Forelimb muscle (tissue), 1 donor: ENCODE results near the gene TUBB4A. TPM values are rescaled to one million over a fixed set of nuclear protein-coding genes. Genes with fewer than 3 reads are reported as not detected.
"Not testable (repeated sequence)": the region's sequence is repeated elsewhere in the genome, so short reads cannot be mapped to it uniquely, and the experiment has no call there.

Experiments used
- DNase-seq: peaks from one replicate; pipeline ENCODE4 v3.0.0-alpha.2; 2013; ENCODE audit warnings: low read depth
- polyA plus RNA-seq: library from polyadenylated mRNA; unstranded; fragments of 120-200 nt; gene quantifications from one replicate; pipeline ENCODE4 v1.2.1, GENCODE V29; 2013; ENCODE audit not compliant: insufficient read length

The TUBB4A gene
- polyA plus RNA-seq, result 0.57 TPM

DNA sequence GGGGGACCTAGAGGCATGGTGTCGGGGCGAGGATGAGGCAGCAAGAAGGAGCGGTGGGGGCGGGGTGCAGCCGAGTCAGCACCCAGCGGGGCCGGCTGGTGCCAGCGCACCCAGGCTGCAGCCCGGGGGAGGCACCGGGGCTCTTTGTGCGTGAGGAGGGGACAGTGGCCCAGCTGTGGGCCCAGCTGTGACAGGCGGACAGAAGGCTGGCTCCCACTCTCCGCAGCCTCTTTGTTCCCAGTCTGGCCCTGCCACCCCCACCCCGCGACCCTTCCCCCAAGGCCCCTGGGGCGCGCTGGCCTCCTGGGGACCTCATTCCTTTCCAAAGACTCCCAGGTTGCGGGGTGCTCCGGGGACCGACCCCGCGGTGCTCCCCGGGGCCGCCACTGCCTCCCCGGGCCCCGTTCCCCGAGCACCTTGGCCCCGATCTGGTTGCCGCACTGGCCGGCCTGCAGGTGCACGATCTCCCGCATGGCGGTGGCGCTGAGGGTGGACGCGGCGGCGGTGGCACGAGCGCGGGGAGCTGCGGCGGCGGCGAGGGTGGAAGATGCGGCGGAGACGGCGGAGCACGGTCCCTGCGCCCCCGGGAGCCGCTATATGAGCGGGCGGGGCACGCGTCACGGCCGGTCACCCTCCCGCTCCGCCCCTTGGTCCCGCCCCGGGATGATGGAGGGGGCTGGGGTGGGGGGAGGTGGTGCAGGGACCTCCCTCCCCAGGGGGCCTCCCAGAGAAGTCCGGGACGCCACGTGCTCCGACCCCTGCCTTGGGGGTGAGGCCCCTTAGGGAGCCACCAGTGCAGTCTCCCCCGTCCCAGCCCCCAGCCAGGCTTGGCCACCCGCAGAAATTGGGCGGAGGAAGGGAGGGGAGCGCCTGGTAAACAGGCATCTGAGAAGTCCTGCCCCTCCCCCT, at the start of gene TUBB4A:
Gene TUBB4A, minus strand, starts transcription at position 570 of the 909 bp plus-strand sequence. Its CDS starts 97 bp downstream, at position 473.
- no peak for DNase-seq

DNA sequence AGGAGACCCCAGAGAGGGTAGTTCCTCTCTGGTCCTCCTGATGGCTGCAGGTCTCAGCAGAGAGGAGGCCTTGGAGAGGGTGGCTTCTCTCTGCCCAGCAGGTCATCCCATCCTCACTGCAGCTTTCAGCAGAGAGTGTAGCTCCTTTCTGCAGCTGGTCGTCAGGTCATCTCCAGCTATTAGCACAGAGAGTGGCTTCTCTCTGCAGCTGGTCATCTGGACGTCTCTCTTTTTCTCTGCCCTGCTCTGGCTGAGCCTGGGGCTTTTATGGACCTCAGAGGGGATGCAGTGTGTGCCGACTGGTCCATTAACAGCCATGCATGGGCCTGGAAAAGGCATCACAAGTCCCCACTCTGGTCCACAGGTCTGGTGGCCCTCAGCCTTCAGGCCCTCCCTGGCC, 49.0 kb upstream of the TUBB4A start:
- no peak for DNase-seq

DNA sequence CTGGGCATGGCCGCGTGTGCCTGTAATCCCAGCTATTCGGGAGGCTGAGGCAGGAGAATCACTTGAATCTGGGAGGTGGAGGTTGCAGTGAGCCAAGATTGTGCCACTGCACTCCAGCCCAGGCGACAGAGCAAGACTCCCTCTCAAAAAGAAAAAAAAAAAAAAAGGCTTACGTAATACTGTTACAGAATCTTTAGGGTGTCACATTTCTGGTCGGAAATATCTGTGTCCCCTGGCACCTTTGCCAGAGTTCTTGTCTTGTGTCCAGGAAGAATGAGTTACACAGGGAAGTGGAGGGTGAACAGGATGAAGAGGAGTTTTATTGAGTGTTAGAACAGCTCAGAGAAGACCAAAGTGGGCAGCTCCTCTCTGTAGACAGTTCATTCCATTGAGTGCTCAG, 48.6 kb upstream of the TUBB4A start:
- not testable (repeated sequence) for DNase-seq

DNA sequence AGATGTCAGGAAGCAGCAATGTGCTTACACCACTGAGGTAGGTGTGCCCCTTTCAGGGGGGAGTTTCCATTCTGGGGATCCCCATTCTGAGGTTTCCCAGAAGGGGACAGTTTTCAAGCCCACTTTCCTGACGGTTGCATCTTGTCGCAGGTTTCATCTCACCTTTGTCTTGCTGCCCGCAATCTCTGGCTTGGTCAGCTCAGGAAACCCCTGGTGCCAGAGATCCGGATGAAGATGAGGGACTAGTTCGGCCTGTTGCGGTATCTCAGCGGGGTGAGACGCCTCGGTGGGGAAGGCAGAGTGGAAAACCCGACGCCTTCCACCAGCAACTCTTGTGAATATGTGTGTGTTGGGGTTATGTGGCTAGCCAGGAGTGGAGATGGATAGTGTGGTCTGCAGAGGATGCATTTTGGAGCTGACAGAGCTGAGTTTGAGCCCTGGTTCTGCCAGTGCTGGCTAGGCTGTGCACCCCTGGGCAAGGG, 41.8 kb upstream of the TUBB4A start:
- no peak for DNase-seq

DNA sequence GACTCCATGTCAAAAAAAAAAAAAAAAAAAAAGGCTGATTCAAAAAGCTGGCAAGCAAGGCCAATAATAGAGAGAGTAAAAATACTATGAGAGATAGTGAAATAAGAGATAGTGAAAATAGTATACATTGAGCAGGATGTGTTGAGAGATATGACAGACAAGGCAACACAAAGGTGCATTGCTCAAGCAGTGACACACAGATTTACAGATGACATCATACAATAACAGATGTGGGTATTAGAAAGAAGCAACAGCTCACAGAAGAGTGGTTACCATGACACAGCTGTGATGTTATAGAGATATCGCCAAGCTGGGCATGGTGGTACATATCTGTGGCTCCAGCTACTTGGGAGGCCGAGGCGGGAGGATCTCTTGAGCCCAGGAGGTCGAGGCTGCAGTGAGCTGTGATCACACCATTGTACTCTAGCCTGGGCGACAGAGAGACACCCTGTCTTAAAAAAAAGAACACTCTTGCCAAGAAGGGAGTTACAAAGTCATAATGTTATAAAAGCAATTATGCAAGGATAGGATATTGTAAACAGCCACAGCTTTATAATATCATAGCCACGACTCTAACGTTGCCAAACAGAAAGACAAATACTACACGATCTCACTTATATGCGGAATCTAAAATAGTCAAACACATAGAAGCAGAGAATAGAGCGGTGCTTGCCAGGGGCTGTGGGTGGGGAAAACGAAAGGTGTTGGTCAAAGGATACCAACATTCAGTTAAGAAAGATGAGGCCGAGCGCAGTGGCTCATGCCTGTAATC, 39.0 kb upstream of the TUBB4A start:
- DNase-seq, result no peak

- DNase-seq, result no peak
These were observed 37.4 kb upstream of the TUBB4A start for GRCh38 chr19:6539514-6539913.

DNA sequence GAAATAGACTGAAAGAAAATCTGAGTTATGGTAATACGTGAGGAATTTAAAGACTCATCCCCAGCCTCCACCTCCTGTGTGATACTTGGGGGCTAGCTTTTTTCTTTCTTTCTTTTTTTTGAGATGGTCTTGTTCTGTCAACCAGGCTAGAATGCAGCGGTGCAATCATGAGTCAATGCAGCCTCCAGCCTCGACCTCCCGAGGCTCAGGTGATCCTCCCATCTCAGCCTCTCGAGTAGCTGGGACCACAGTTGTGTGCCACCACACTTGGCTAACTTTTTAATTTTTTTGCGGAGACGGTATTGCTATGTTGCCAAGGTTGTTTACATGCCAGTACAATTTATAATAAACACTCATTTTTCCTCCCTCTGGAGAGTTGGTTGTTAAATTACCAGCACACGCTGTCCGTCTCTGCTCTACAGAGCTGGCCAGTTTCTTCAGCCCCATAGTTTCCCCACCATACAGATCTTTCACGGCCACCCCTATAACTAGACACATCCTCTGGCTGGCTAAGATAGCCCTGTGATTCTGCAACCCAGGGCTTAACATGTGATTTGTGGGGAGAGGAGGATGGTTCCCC, 33.5 kb upstream of the TUBB4A start:
- DNase-seq, result no peak

DNA sequence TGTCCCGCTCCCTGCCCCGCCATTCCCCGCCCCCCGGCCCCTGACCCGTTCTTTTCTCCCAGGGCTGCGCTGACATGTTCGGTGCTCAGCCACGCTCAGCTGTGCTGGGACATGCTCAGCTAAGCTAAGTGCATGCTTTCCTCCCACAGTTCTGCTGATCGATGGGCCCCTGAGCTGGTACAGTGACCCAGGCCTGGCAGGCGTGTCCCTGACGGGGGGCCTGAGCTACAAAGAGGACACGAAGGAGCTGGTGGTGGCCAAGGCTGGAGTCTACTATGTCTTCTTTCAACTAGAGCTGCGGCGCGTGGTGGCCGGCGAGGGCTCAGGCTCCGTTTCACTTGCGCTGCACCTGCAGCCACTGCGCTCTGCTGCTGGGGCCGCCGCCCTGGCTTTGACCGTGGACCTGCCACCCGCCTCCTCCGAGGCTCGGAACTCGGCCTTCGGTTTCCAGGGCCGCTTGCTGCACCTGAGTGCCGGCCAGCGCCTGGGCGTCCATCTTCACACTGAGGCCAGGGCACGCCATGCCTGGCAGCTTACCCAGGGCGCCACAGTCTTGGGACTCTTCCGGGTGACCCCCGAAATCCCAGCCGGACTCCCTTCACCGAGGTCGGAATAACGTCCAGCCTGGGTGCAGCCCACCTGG, 32.5 kb upstream of the TUBB4A start:
- DNase-seq, result no peak

DNA sequence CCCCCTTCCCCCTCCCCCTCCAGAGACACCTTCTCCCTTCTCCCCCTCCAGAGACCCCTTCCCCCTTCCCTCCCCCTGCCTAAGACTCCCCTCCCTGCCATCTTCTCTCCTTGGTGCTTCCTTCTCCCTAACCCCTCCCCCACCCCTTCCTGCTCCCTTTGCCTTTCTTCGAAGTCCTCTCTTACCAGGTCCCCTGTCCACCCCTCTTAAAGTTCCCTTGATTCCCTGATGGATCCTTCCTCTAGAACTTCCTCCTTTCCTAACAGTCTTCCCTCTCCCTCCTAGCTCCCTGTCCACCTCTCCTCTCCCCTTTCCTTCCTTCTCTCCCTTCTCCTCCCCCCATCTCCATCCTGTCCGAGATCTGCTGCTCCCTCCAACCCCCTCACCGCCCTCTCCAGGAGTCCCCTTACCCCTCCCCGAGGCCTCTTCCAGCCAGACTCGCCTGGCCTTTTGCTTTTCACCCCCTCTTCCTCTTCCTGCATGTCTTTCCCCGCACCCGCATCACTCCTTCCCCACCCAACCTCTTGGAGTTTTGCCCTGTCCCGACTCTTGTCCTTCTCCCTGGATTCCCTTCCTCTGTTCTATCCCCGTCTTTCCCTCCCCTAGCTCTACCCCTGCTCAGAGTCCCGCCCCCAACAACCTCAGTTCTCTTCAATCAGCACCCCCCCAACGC, 31.8 kb upstream of the TUBB4A start:
- DNase-seq, result no peak

DNA sequence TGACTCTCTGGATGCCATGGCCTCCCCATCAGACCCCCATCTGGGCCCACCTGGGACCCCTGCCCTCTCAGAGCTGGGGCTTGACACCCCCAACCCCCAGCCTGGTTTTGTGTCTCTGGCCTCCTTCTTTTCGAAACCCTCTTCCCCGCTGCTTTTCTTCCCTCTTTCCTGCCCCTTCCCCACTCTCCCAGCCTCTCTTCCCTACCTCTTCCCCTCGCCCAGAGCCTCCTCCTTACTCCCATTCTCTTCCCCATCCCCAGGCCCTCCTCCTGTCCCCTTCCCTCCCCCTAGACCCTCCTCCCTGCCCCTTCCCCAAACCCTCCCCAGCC, 30.9 kb upstream of the TUBB4A start:
- no peak for DNase-seq

DNA sequence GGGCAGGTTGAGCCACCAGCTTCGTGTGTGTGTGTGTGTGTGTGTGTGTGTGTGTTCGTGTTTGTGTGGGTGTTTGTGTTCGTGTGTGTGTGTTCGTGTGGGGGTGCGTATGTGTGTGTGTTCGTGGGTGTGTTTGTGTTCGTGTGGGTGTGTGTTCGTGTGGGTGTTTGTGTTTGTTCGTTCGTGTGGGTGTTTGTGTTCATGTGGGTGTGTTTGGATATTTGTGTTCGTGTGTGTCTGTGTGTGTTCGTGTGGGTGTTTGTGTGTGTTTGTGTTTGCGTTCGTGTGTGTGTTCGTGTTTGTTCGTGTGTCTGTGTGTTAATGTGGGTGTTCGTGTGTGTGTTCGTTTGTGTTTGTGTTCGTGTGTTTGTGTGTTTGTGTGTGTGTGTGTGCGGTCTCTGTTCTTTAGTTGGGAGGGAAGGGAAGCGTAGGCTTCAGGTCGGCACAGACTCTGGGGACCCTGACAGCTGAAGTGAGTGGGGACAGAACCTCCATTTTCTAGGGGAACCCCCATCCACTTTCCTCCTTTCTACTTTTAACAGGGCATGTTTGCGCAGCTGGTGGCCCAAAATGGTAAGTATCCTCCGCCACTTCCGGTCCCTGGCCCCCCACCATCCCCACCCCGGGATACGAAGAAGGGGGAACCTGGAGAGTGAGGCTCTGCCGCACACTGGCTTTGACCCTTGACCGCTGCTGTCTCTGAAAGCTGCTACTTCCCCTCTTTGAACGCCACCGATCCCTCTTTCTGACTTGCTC, 30.3 kb upstream of the TUBB4A start:
- DNase-seq, result no peak

- no peak for DNase-seq
These were observed 29.8 kb upstream of the TUBB4A start for GRCh38 chr19:6531956-6532243.

DNA sequence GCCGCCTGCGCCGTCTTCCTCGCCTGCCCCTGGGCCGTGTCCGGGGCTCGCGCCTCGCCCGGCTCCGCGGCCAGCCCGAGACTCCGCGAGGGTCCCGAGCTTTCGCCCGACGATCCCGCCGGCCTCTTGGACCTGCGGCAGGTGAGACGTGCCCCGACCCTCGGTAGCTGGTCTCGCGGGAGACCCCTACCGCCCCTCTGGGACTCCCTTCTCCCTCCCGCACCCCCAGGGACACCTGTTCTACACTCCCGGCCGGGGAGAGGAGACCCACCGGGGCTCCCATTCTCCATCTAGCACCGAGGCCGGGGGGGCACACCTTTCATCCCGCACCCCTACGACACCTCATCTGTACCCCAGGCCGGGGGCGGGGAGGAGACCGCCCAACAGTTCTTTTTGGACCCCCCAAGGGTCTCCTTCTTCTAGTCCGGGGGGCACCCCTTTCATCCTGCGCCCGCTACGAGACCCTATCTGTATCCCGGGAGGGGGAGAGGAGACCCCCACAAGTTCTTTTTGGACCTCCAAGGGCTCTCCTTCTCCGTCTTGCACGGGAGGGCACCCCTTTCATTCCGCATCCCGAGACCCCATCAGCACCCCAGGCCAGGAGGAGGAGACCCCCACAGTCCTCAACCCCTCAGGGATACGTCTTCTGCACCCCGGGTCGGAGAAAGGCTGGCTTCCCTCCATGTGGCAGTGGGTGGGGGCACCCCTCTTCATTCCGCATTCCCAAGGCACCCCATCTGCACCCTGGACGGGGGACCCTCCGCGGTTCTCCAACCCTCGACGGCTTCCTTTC, 29.2 kb upstream of the TUBB4A start:
- no peak for DNase-seq

GRCh38 chr19:6530386-6531162, 28.5 kb upstream of the TUBB4A start, which contains the start of gene TNFSF9:
TSS of gene TNFSF9 (plus strand) at chr19:6531026. CDS start at chr19:6531037, 11 bp downstream.
- peak; percentile 71 for DNase-seq

GRCh38 chr19:6529937-6530385, 27.9 kb upstream of the TUBB4A start:
- DNase-seq, result no peak

DNA sequence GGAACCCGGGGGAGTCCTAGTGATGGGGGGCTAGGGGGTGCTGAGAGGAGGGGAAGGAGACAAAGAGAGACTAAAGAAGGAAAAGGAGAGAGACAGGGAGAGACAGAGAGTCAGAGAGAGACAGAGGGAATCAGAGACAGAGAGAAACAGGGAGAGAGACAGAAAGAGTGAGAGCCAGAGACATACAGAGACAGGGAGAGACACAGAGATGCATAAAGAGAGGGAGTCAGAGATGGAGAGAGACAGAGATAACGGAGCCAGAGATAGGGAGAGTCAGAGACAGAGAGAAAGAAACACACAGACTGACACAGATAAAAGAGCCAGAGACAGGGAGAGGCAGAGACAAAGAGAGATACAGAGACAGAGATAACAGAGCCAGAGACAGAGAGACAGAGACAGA, 27.2 kb upstream of the TUBB4A start:
- DNase-seq, result no peak

- no peak for DNase-seq
These were observed 26.5 kb upstream of the TUBB4A start for GRCh38 chr19:6528544-6529121.

GRCh38 chr19:6527893-6528543, 25.9 kb upstream of the TUBB4A start:
- no peak for DNase-seq
